Measurements from ENCODE around the gene POMGNT1. TPM values are rescaled to one million over a fixed set of nuclear protein-coding genes. Genes with fewer than 3 reads are reported as not detected.
A peak's percentile ranks its signal among the peaks of the same experiment; 100 is the strongest.

The POMGNT1 gene
- total RNA-seq, 1 experiment from 2014 or later, result 85.5 TPM

GRCh38 chr1:46210561-46210960 is 12.3 kb upstream of the POMGNT1 start:
- DNase-seq (ENCODE audit: low spot score), result no peak

DNA sequence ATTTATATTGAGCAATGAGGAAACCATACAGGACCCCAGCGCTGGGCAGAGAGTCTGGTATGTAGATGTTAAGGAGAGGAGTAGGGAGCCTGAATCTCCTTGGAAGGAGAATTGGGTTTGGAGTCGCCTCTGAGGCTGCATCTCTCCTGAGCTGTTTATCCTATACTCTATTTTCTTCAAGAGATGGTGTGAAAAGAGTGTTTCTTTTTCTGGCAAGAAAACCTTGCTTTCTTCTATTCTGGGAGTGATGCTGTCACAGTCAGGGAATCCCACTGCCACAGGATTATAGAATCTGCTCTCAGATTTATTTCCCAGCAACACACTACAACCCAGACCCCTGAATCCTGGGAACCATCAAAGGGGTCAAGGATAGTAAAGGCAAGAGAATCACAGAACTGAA is 8.2 kb upstream of the POMGNT1 start:
- no peak for DNase-seq (ENCODE audit: low spot score)

- DNase-seq (ENCODE audit: low spot score), result no peak
Measured at GRCh38 chr1:46205791-46206190, 7.6 kb upstream of the POMGNT1 start.

- DNase-seq (ENCODE audit: low spot score), result no peak
Measured at GRCh38 chr1:46205141-46205540, 6.9 kb upstream of the POMGNT1 start.

GRCh38 chr1:46204406-46204742 is 6.1 kb upstream of the POMGNT1 start:
- DNase-seq (ENCODE audit: low spot score), result no peak

GRCh38 chr1:46203738-46204405 is 5.6 kb upstream of the POMGNT1 start:
- DNase-seq (ENCODE audit: low spot score), result no peak

- no peak for DNase-seq (ENCODE audit: low spot score)
Measured at GRCh38 chr1:46199233-46199749, 1.1 kb upstream of the POMGNT1 start.

DNA sequence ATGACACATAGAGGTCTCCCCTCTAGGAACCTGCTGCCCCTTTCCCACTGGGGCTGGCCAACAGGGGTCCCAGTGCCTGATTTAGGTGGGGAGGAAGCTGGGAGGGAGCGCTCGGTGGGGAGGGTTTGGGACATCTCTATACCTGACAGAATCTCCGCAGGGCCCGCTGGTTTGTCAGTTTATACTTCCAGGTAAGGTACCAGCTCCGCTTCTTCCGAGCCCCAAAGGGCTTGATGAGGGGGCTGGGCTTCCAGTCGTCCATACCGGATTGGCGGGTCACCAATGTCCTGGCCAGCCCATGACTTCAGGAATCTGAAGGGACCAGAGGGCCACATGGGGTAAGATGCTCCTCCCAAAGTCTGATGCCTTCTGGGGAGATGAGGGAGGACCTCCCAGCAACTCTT is 672 bp downstream of the POMGNT1 start:
- DNase-seq (ENCODE audit: low spot score), result no peak

DNA sequence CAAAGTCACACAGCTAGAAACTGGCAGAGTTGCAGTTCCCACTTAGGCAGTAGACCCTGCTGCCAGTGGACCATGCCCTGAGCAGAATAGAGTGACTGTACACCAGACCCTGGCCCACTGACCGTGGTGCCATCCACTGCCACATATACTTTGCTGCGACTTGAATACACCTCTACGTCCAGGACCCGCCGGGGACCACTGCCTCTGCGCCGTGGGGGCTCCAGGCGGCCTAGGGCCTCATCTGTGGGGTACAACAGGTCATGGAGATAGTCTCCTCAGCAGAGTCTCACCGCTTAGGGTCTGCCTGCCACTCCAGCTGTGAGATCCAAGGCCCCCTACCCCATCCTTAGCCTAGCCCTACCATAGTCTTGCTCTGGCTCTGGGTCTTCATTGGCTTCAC is 1.6 kb downstream of the POMGNT1 start:
- DNase-seq (ENCODE audit: low spot score), result no peak

GRCh38 chr1:46194641-46195193 is 3.5 kb downstream of the POMGNT1 start:
- no peak for DNase-seq (ENCODE audit: low spot score)

DNA sequence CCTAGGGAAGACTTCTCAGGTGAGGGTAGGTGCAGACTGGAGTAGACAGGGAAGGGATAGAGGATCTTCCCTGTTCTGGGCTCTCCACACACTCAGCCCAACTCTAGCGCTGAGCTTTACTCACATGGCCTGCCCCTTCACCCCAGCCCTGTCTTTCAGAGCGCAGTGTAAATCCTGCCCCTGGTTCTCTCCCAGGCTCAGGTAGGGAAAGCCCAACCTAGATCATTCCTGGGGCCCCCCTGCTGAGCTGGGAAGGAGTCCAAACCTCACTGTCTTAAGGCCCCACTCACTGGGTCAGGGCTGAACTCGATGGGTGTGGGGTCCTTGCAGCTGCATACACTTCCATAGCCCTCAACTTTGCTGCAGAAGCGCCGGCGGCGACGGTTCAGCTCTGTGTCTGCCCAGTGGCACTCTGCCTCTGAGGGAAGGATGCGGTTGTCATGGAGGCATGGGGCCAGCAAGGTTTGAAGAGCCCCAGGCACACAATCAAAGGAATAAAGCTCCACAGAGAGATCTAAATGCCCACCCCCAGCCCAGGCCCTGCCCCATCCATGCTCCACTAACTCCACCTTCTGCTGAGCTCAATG is 4.2 kb downstream of the POMGNT1 start:
- DNase-seq (ENCODE audit: low spot score), result no peak

- no peak for DNase-seq (ENCODE audit: low spot score)
Measured at GRCh38 chr1:46193285-46193684, 4.9 kb downstream of the POMGNT1 start.

GRCh38 chr1:46192171-46192570 is 6.1 kb downstream of the POMGNT1 start:
- no peak for DNase-seq (ENCODE audit: low spot score)

- DNase-seq (ENCODE audit: low spot score), result no peak
Measured at GRCh38 chr1:46191033-46191701, 7.1 kb downstream of the POMGNT1 start.

DNA sequence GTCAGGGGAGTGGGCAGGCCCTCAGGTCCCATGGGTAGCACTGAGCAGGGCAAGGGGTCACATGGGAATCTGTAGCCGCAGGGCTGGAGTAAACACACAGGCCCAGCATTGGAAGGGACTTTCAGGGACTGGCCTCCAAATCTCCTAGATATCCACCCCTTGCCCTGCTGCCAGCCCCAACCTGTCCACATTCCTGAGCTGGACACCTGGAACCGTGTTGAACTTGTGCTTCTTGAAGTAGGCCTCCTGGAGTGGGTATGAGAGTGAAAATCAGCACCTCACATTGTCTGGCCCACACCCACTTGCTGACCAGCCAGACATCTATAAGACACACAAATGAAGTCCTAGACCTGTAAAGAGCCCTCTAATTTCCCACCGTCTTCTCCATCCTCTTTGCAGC is 7.7 kb downstream of the POMGNT1 start:
- no peak for DNase-seq (ENCODE audit: low spot score)

- no peak for DNase-seq (ENCODE audit: low spot score)
Measured at GRCh38 chr1:46188295-46189030, 9.8 kb downstream of the POMGNT1 start.

GRCh38 chr1:46187106-46187869 is 10.9 kb downstream of the POMGNT1 start:
- DNase-seq (ENCODE audit: low spot score), result no peak

- DNase-seq (ENCODE audit: low spot score), result no peak
Measured at GRCh38 chr1:46186076-46186475, 12.2 kb downstream of the POMGNT1 start.

DNA sequence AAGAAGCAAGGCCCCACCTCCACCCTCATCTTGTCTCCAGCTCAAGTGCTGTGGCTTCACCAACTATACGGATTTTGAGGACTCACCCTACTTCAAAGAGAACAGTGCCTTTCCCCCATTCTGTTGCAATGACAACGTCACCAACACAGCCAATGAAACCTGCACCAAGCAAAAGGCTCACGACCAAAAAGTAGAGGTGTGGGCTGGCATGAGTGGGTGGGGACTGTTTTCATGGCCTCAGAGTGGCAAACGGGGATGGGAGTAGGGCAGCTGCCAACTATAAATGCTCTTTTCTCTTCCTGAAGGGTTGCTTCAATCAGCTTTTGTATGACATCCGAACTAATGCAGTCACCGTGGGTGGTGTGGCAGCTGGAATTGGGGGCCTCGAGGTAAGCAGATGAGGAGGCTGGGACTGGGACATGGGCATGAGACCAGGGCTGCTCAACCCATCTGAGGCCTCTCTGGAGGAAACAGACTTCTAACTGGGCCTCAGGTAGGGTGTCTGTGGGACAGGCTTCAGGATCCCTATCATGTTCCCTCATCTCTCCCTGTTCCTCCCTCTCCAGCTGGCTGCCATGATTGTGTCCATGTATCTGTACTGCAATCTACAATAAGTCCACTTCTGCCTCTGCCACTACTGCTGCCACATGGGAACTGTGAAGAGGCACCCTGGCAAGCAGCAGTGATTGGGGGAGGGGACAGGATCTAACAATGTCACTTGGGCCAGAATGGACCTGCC is 13.1 kb downstream of the POMGNT1 start:
- no peak for DNase-seq (ENCODE audit: low spot score)

GRCh38 chr1:46183926-46184557 is 14.2 kb downstream of the POMGNT1 start:
- peak; percentile 40 for DNase-seq (ENCODE audit: low spot score)
